HepG2 (cell line): Measurements from ENCODE around the gene ALDH3A2. TPM values are rescaled to one million over a fixed set of nuclear protein-coding genes. Genes with fewer than 3 reads are reported as not detected.

Source experiments
- AFF4 ChIP-seq: sonication (generic); formaldehyde crosslinking; IDR thresholded peaks from 2 replicates; pipeline ENCODE4 v1.4.0; 2020; ENCODE audit warnings: missing genetic modification reagents
- GATAD2A ChIP-seq: IDR thresholded peaks from 2 replicates; pipeline ENCODE4 v1.6.1; 2016
- GPN1 ChIP-seq: sonication (generic); formaldehyde crosslinking; IDR thresholded peaks from 2 replicates; pipeline ENCODE4 v1.5.1; 2020; ENCODE audit warnings: missing genetic modification reagents, borderline replicate concordance
- HMG20A ChIP-seq: IDR thresholded peaks from 2 replicates; pipeline ENCODE4 v1.6.1; 2016; ENCODE audit warnings: borderline replicate concordance
- HNRNPH1 ChIP-seq: fragments of 200-400 bp; formaldehyde crosslinking; optimal IDR thresholded peaks from 2 replicates; pipeline ENCODE3; 2017; ENCODE audit warnings: mild to moderate bottlenecking, low read depth, low read length
- MATR3 ChIP-seq: sonication (generic); formaldehyde crosslinking; IDR thresholded peaks from 2 replicates; pipeline ENCODE4 v1.4.0; 2020; ENCODE audit warnings: missing genetic modification reagents
- MAX ChIP-seq: IDR thresholded peaks from 2 replicates; pipeline ENCODE4 v1.6.1; 2012; ENCODE audit warnings: inconsistent platforms
- MEF2D ChIP-seq: sonication (generic); formaldehyde crosslinking; IDR thresholded peaks from 2 replicates; pipeline ENCODE4 v1.5.1; 2020; ENCODE audit warnings: mild to moderate bottlenecking, missing genetic modification reagents
- PRDM15 ChIP-seq: sonication (generic); formaldehyde crosslinking; IDR thresholded peaks from 2 replicates; pipeline ENCODE4 v1.4.0; 2020; ENCODE audit warnings: missing genetic modification reagents
- RBM39 ChIP-seq: fragments of 200-400 bp; formaldehyde crosslinking; IDR thresholded peaks from one replicate; pipeline ENCODE4 v1.6.1; 2018; ENCODE audit warnings: antibody characterized with exemption, mild to moderate bottlenecking, low read depth, low read length; ENCODE audit not compliant: poor library complexity, severe bottlenecking
- STAT5B ChIP-seq: sonication (generic); formaldehyde crosslinking; IDR thresholded peaks from 2 replicates; pipeline ENCODE4 v1.4.0; 2020; ENCODE audit warnings: missing genetic modification reagents
- TBX2 ChIP-seq: sonication (generic); formaldehyde crosslinking; IDR thresholded peaks from 2 replicates; pipeline ENCODE4 v1.5.0; 2020; ENCODE audit warnings: missing genetic modification reagents, mild to moderate bottlenecking, borderline replicate concordance
- TEAD3 ChIP-seq: optimal IDR thresholded peaks from 2 replicates; pipeline ENCODE3; 2016; ENCODE audit warnings: borderline replicate concordance
- ZNF121 ChIP-seq: sonication (generic); formaldehyde crosslinking; IDR thresholded peaks from 2 replicates; pipeline ENCODE4 v1.5.0; 2020; ENCODE audit warnings: mild to moderate bottlenecking, missing genetic modification reagents
- ZNF124 ChIP-seq: sonication (generic); formaldehyde crosslinking; IDR thresholded peaks from 2 replicates; pipeline ENCODE4 v1.4.0; 2020; ENCODE audit warnings: missing genetic modification reagents
- ZNF275 ChIP-seq: sonication (generic); formaldehyde crosslinking; IDR thresholded peaks from 2 replicates; pipeline ENCODE4 v1.8.0; 2022; ENCODE audit warnings: missing genetic modification reagents, mild to moderate bottlenecking, inconsistent platforms, borderline replicate concordance
- ZNF33B ChIP-seq: sonication (generic); formaldehyde crosslinking; IDR thresholded peaks from 2 replicates; pipeline ENCODE4 v1.5.1; 2020; ENCODE audit warnings: mild to moderate bottlenecking, missing genetic modification reagents
- ZNF432 ChIP-seq: sonication (generic); formaldehyde crosslinking; IDR thresholded peaks from 2 replicates; pipeline ENCODE4 v1.5.0; 2020; ENCODE audit warnings: missing genetic modification reagents, mild to moderate bottlenecking, borderline replicate concordance
- ZNF615 ChIP-seq: sonication (generic); formaldehyde crosslinking; IDR thresholded peaks from 2 replicates; pipeline ENCODE4 v1.5.0; 2020; ENCODE audit warnings: mild to moderate bottlenecking, missing genetic modification reagents, borderline replicate concordance
- ZNF629 ChIP-seq: sonication (generic); formaldehyde crosslinking; conservative IDR thresholded peaks from 2 replicates; pipeline ENCODE4 v1.5.0; 2020; ENCODE audit warnings: missing genetic modification reagents
- polyA plus RNA-seq, 8 experiments: library from polyadenylated mRNA; depleted of rRNA in 3 of 8; stranded (reverse) in 7 of 8; unstranded in 1 of 8; fragments of >200 nt; fragmentation: Illumina TruSeq in 4 of 8; extraction: Trizol in 4 of 8; gene quantifications; 2 replicates each; pipeline versions ENCODE4 v1.2.1 to v1.2.3, GENCODE V29; 2011 to 2016; ENCODE audit warnings: low read depth in 4 of 8, missing spikeins in 1 of 8, mixed read lengths in 1 of 8; ENCODE audit not compliant: insufficient read depth in 1 of 8
- total RNA-seq, 5 experiments: library from RNA; depleted of rRNA; stranded (reverse); fragments of >200 nt; fragmentation: Illumina TruSeq; extraction: Trizol; gene quantifications; 2 replicates each; pipeline ENCODE4 v1.2.3, GENCODE V29; 2016; ENCODE audit warnings: low read depth in 1 of 5

The ALDH3A2 gene
- total and polyA plus RNA-seq, 2 of the 13 experiments (the other 11 are each of a cell fraction or from before 2014, with no cell fraction given), result 80.8 to 180 TPM

- TF ChIP-seq PRDM15 (CRISPR knock-in tag) (peak; percentile 86), HNRNPH1 (no peak), RBM39 (no peak), MAX (no peak), MATR3 (CRISPR knock-in tag) (no peak), MEF2D (no peak), ZNF33B (CRISPR knock-in tag) (0 out of 2 replicates have a peak, but pooled peaks have one; percentile 32), STAT5B (CRISPR knock-in tag) (no peak), ZNF432 (CRISPR knock-in tag) (no peak), ZNF124 (CRISPR knock-in tag) (no peak), ZNF629 (CRISPR knock-in tag) (no peak), GPN1 (CRISPR knock-in tag) (no peak), GATAD2A (CRISPR knock-in tag) (peak; percentile 35; the same call in 1 of the 2 replicates), HMG20A (CRISPR knock-in tag) (no peak), AFF4 (CRISPR knock-in tag) (no peak), TBX2 (CRISPR knock-in tag) (no peak), TEAD3 (CRISPR knock-in tag) (peak; percentile 81), ZNF615 (CRISPR knock-in tag) (no peak), ZNF121 (CRISPR knock-in tag) (no peak), ZNF275 (CRISPR knock-in tag) (no peak)
Measured at GRCh38 chr17:19656851-19657581, 8.5 kb downstream of the ALDH3A2 start (continued).
